Kidney epithelial cell (primary cell): Measurements from ENCODE around the gene ZC2HC1B. TPM values are rescaled to one million over a fixed set of nuclear protein-coding genes. Genes with fewer than 3 reads are reported as not detected.

Experiments
- DNase-seq: peaks from one replicate; pipeline ENCODE4 v3.0.0-alpha.2; 2010; ENCODE audit warnings: low read depth
- H3K27me3 ChIP-seq: 2 replicates; pipeline ENCODE4 v1.6.0; 2011; ENCODE audit warnings: low read length; ENCODE audit not compliant: control insufficient read depth, insufficient read depth
- H3K36me3 ChIP-seq: 2 replicates; pipeline ENCODE4 v1.5.1; 2011; ENCODE audit warnings: low read length; ENCODE audit not compliant: control insufficient read depth, insufficient read depth
- H3K4me3 ChIP-seq: 2 replicates; pipeline ENCODE4 v1.5.1; 2011; ENCODE audit warnings: low read depth, mild to moderate bottlenecking, control low read depth, low read length
- total RNA-seq: library from RNA; depleted of rRNA; stranded (reverse); fragments of >200 nt; gene quantifications from 2 replicates; pipeline ENCODE4 v1.2.3, GENCODE V29; 2015
- TF ChIP-seq, protein P1 (sequence below): IDR thresholded peaks from 2 replicates; pipeline ENCODE4 v1.5.1; 2011; ENCODE audit warnings: mild to moderate bottlenecking, moderate library complexity, low read length, control low read depth, inconsistent platforms; ENCODE audit not compliant: insufficient read depth, poor library complexity, severe bottlenecking

ZC2HC1B gene
- total RNA-seq, 1 donor from 2014 or later: not detected

GRCh38 chr6:143970456-143971218 lies 106.4 kb downstream of the ZC2HC1B start:
- Histone ChIP-seq H3K4me3 (no peak overlapping the region), H3K36me3 (no peaks in the 10 kb centered on the region), H3K27me3 (no peaks in the 10 kb centered on the region)
- no peak for DNase-seq
- TF ChIP-seq, protein P1, sequence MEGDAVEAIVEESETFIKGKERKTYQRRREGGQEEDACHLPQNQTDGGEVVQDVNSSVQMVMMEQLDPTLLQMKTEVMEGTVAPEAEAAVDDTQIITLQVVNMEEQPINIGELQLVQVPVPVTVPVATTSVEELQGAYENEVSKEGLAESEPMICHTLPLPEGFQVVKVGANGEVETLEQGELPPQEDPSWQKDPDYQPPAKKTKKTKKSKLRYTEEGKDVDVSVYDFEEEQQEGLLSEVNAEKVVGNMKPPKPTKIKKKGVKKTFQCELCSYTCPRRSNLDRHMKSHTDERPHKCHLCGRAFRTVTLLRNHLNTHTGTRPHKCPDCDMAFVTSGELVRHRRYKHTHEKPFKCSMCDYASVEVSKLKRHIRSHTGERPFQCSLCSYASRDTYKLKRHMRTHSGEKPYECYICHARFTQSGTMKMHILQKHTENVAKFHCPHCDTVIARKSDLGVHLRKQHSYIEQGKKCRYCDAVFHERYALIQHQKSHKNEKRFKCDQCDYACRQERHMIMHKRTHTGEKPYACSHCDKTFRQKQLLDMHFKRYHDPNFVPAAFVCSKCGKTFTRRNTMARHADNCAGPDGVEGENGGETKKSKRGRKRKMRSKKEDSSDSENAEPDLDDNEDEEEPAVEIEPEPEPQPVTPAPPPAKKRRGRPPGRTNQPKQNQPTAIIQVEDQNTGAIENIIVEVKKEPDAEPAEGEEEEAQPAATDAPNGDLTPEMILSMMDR: no peak

GRCh38 chr6:143971482-143972205 lies 107.4 kb downstream of the ZC2HC1B start:
- no peak for DNase-seq
- no peaks in the 10 kb centered on the region for H3K27me3 ChIP-seq
- H3K4me3 ChIP-seq: no peak overlapping the region
- TF ChIP-seq, protein P1: no peak
- H3K36me3 ChIP-seq: no peaks in the 10 kb centered on the region

GRCh38 chr6:143973097-143973966 lies 109.1 kb downstream of the ZC2HC1B start:
- Histone ChIP-seq H3K36me3 (no peaks in the 10 kb centered on the region), H3K27me3 (no peaks in the 10 kb centered on the region), H3K4me3 (no peak overlapping the region)
- TF ChIP-seq, protein P1: no peak
- no peak for DNase-seq

- no peaks in the 10 kb centered on the region for H3K27me3 ChIP-seq
- no peak overlapping the region for H3K4me3 ChIP-seq
- H3K36me3 ChIP-seq: no peaks in the 10 kb centered on the region
- no peak for DNase-seq
- TF ChIP-seq, protein P1: no peak
These were observed 109.8 kb downstream of the ZC2HC1B start for GRCh38 chr6:143974089-143974488.

DNA sequence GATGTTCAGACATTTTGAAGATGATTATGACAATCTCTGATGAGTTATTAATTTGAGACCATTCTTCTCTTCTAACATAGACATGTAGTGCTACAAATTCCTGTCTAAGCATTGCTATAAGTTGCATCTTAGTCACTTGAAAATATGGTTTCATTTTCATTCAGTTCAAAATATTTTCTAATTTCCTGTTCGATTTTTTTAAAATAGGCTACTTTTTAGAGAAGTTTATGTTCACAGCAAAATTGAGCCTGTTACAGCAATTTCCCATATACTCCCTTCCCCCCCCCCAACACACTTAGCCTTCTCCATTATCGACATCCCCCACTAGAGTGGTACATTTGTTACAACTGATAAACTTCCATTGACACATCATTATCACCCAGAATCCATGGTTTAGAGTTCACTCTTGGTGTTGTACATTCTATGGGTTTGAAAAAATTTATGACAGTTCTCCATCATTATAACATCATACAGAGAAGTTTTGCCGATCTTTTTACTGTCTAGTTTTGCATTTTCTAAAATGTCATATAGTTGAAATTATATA lies 112.6 kb downstream of the ZC2HC1B start:
- Histone ChIP-seq H3K4me3 (no peak overlapping the region), H3K27me3 (no peaks in the 10 kb centered on the region), H3K36me3 (no peaks in the 10 kb centered on the region)
- TF ChIP-seq, protein P1: no peak
- DNase-seq: no peak
